HepG2 (cell line): ENCODE results near the gene IGFBP6. TPM values are rescaled to one million over a fixed set of nuclear protein-coding genes. Genes with fewer than 3 reads are reported as not detected.
A peak's percentile ranks its signal among the peaks of the same experiment; 100 is the strongest.

Experiments used
- LRRFIP1 ChIP-seq: sonication (generic); formaldehyde crosslinking; conservative IDR thresholded peaks from 2 replicates; pipeline ENCODE4 v1.4.0; 2020; ENCODE audit warnings: missing genetic modification reagents
- PRDM10 ChIP-seq: sonication (generic); formaldehyde crosslinking; IDR thresholded peaks from 2 replicates; pipeline ENCODE4 v1.4.0; 2020; ENCODE audit warnings: low read depth, missing genetic modification reagents
- RARG ChIP-seq: sonication (generic); formaldehyde crosslinking; IDR thresholded peaks from 2 replicates; pipeline ENCODE4 v1.4.0; 2020; ENCODE audit warnings: low read depth, mild to moderate bottlenecking, missing genetic modification reagents
- SNAI1 ChIP-seq: sonication (generic); formaldehyde crosslinking; IDR thresholded peaks from 2 replicates; pipeline ENCODE4 v1.5.0; 2020; ENCODE audit warnings: mild to moderate bottlenecking, missing genetic modification reagents, borderline replicate concordance
- SRSF4 ChIP-seq: fragments of 200-400 bp; formaldehyde crosslinking; IDR thresholded peaks from one replicate; pipeline ENCODE4 v1.6.1; 2018; ENCODE audit warnings: mild to moderate bottlenecking, low read depth, low read length, moderate library complexity; ENCODE audit not compliant: poor library complexity, severe bottlenecking
- TFE3 ChIP-seq: IDR thresholded peaks from 2 replicates; pipeline ENCODE4 v1.6.1; 2016
- ZNF275 ChIP-seq: sonication (generic); formaldehyde crosslinking; IDR thresholded peaks from 2 replicates; pipeline ENCODE4 v1.8.0; 2022; ENCODE audit warnings: missing genetic modification reagents, mild to moderate bottlenecking, inconsistent platforms, borderline replicate concordance
- ZNF276 ChIP-seq: sonication (generic); formaldehyde crosslinking; IDR thresholded peaks from 2 replicates; pipeline ENCODE4 v1.4.0; 2020; ENCODE audit warnings: mild to moderate bottlenecking, low read depth, missing genetic modification reagents
- ZNF460 ChIP-seq: sonication (generic); formaldehyde crosslinking; IDR thresholded peaks from 2 replicates; pipeline ENCODE4 v1.5.1; 2020; ENCODE audit warnings: missing genetic modification reagents, mild to moderate bottlenecking, borderline replicate concordance
- ZNF704 ChIP-seq: sonication (generic); formaldehyde crosslinking; IDR thresholded peaks from 2 replicates; pipeline ENCODE4 v1.8.1; 2023; ENCODE audit warnings: mild to moderate bottlenecking, inconsistent platforms, moderate library complexity, missing genetic modification reagents, borderline replicate concordance
- ZNF784 ChIP-seq: sonication (generic); formaldehyde crosslinking; IDR thresholded peaks from 2 replicates; pipeline ENCODE4 v1.5.1; 2020; ENCODE audit warnings: missing genetic modification reagents, mild to moderate bottlenecking, borderline replicate concordance
- ZNF883 ChIP-seq: sonication (generic); formaldehyde crosslinking; IDR thresholded peaks from 2 replicates; pipeline ENCODE4 v1.5.1; 2020; ENCODE audit warnings: mild to moderate bottlenecking, missing genetic modification reagents; ENCODE audit errors: not compliant biosample characterization
- polyA plus RNA-seq, 8 experiments: library from polyadenylated mRNA; depleted of rRNA in 3 of 8; stranded (reverse) in 7 of 8; unstranded in 1 of 8; fragments of >200 nt; fragmentation: Illumina TruSeq in 4 of 8; extraction: Trizol in 4 of 8; gene quantifications; 2 replicates each; pipeline versions ENCODE4 v1.2.1 to v1.2.3, GENCODE V29; 2011 to 2016; ENCODE audit warnings: low read depth in 4 of 8, missing spikeins in 1 of 8, mixed read lengths in 1 of 8; ENCODE audit not compliant: insufficient read depth in 1 of 8
- total RNA-seq, 5 experiments: library from RNA; depleted of rRNA; stranded (reverse); fragments of >200 nt; fragmentation: Illumina TruSeq; extraction: Trizol; gene quantifications; 2 replicates each; pipeline ENCODE4 v1.2.3, GENCODE V29; 2016; ENCODE audit warnings: low read depth in 1 of 5

Gene IGFBP6
- total and polyA plus RNA-seq, 2 of the 13 experiments (the other 11 are each of a cell fraction or from before 2014, with no cell fraction given) = 3.9 to 25.2 TPM

- TF ChIP-seq PRDM10 (CRISPR knock-in tag) (no peak), ZNF275 (CRISPR knock-in tag) (peak; percentile 15; the same call in 1 of the 2 replicates), TFE3 (CRISPR knock-in tag) (0 out of 2 replicates have a peak, but pooled peaks have one; percentile 4), ZNF784 (CRISPR knock-in tag) (peak; percentile 18; the same call in 1 of the 2 replicates), ZNF883 (CRISPR knock-in tag) (peak; percentile 10), ZNF704 (CRISPR knock-in tag) (no peak), ZNF276 (CRISPR knock-in tag) (no peak), SNAI1 (CRISPR knock-in tag) (peak; percentile 49; the same call in 1 of the 2 replicates), LRRFIP1 (CRISPR knock-in tag) (0 out of 2 replicates have a peak, but pooled peaks have one; percentile 26), ZNF460 (CRISPR knock-in tag) (no peak), RARG (CRISPR knock-in tag) (no peak), SRSF4 (no peak)
Observed at GRCh38 chr12:53078425-53079225, 18.8 kb upstream of the IGFBP6 start (continued).
